HepG2 (cell line): ENCODE measurements around the gene BCL11B. TPM values are rescaled to one million over a fixed set of nuclear protein-coding genes. Genes with fewer than 3 reads are reported as not detected.

Experiments
- ATAC-seq: fragments of 200-7000 bp; cut with Tn5 transposase; 3 replicates; pipeline ENCODE4 v1.9.1; 2020; ENCODE audit warnings: mild to moderate bottlenecking, moderate library complexity
- BruUV-seq: library from RNA; stranded (reverse); fragments of 400-500 nt; replicated peaks from 2 replicates; lab custom pipeline; 2021; lab: Mats Ljungman, UMichigan
- CTCF ChIA-PET: fragments of 300-600 bp; formaldehyde crosslinking; extraction: SDS; loops from one replicate; lab custom pipeline; 2021; ENCODE audit warnings: low total read pairs, inconsistent platforms, low intra/inter-chr PET ratio; lab: Yijun Ruan, JAX
- POLR2A ChIA-PET: fragments of 350-600 bp; sonication (Branson Sonifier 250); formaldehyde crosslinking; loops from one replicate; lab custom pipeline; 2020; ENCODE audit warnings: antibody characterized with exemption, inconsistent platforms; lab: Yijun Ruan, JAX
- DNase-seq: peaks from one replicate; pipeline ENCODE4 v3.0.0-alpha.2; 2015; ENCODE audit warnings: low spot score
- FAIRE-seq: peaks from 3 replicates; lab custom pipeline; 2011; peaks lifted over from hg19 to GRCh38; lab: Jason Lieb, UNC
- H2AFZ ChIP-seq: one replicate; pipeline ENCODE4 v1.6.1; 2011; ENCODE audit warnings: low read length, inconsistent platforms
- H3K27ac ChIP-seq: fragments of 300-600 bp; 3 replicates; pipeline ENCODE4 v1.8.0; 2011; ENCODE audit warnings: mixed run types, mild to moderate bottlenecking, mixed read lengths, low read length, inconsistent platforms; ENCODE audit not compliant: insufficient read depth; ENCODE audit errors: extremely low read length
- H3K27me3 ChIP-seq, 2 experiments: fragments of 200-600 bp in 1 of 2; 2 replicates in 1 of 2; 3 replicates in 1 of 2; pipeline versions ENCODE4 v1.6.0 to v1.8.0; 2011; ENCODE audit warnings: low read length in 2 of 2, mild to moderate bottlenecking in 2 of 2, moderate library complexity in 2 of 2, inconsistent platforms in 1 of 2; ENCODE audit not compliant: insufficient read depth in 2 of 2, control insufficient read depth in 1 of 2
- H3K36me3 ChIP-seq, 2 experiments: fragments of 200-600 bp in 1 of 2; replicated peaks in 1 of 2; 2 replicates in 1 of 2; 3 replicates in 1 of 2; pipeline versions ENCODE4 v1.5.1 to v1.8.0; 2011; ENCODE audit warnings: low read length in 2 of 2, inconsistent platforms in 1 of 2; ENCODE audit not compliant: insufficient read depth in 2 of 2, control insufficient read depth in 1 of 2
- H3K4me1 ChIP-seq: 2 replicates; pipeline ENCODE4 v1.5.1; 2012; ENCODE audit warnings: low read length, inconsistent platforms; ENCODE audit not compliant: insufficient read depth
- H3K4me2 ChIP-seq: 2 replicates; pipeline ENCODE4 v1.6.0; 2011; ENCODE audit warnings: low read depth, low read length, inconsistent platforms
- H3K4me3 ChIP-seq, 3 experiments: fragments of 200-600 bp in 1 of 3; sonication (generic), shearing (Covaris generic) in 1 of 3; replicated peaks in 1 of 3; 2 replicates each; pipeline ENCODE4 v1.5.1; 2011 to 2016; ENCODE audit warnings: low read length in 3 of 3, inconsistent platforms in 2 of 3, low read depth in 2 of 3, mild to moderate bottlenecking in 2 of 3, control low read depth in 1 of 3, mixed read lengths in 1 of 3; ENCODE audit not compliant: insufficient read depth in 1 of 3
- H3K79me2 ChIP-seq: one replicate; pipeline ENCODE4 v1.6.1; 2011; ENCODE audit warnings: low read length, inconsistent platforms; ENCODE audit not compliant: insufficient read depth
- H3K9ac ChIP-seq: 2 replicates; pipeline ENCODE4 v1.6.0; 2011; ENCODE audit warnings: mild to moderate bottlenecking, low read depth, low read length, inconsistent platforms; ENCODE audit not compliant: insufficient read depth
- H3K9me3 ChIP-seq: 2 replicates; pipeline ENCODE4 v1.5.1; 2012; ENCODE audit warnings: mild to moderate bottlenecking, low read length
- H4K20me1 ChIP-seq: 2 replicates; pipeline ENCODE4 v1.6.0; 2011; ENCODE audit warnings: inconsistent platforms, mild to moderate bottlenecking, low read length, moderate library complexity; ENCODE audit not compliant: insufficient read depth
- BHLHE40 ChIP-seq: IDR thresholded peaks from 2 replicates; pipeline ENCODE4 v1.6.1; 2011; ENCODE audit warnings: low read length, improper control_type of control experiment
- HOXA7 ChIP-seq: sonication (generic); formaldehyde crosslinking; IDR thresholded peaks from 2 replicates; pipeline ENCODE4 v1.8.1; 2022; ENCODE audit warnings: mild to moderate bottlenecking, missing genetic modification reagents, moderate library complexity
- RELA ChIP-seq: sonication (generic); formaldehyde crosslinking; IDR thresholded peaks from 2 replicates; pipeline ENCODE4 v1.4.0; 2020; ENCODE audit warnings: missing genetic modification reagents
- RNF2 ChIP-seq: fragments of 450-650 bp; conservative IDR thresholded peaks from 2 replicates; pipeline ENCODE4 v1.6.1; 2016; ENCODE audit warnings: low read depth
- SCMH1 ChIP-seq: sonication (generic); formaldehyde crosslinking; IDR thresholded peaks from 2 replicates; pipeline ENCODE4 v1.9.0; 2021; ENCODE audit warnings: missing genetic modification reagents, mild to moderate bottlenecking, borderline replicate concordance
- SRF ChIP-seq: IDR thresholded peaks from 2 replicates; pipeline ENCODE4 v1.6.1; 2011; ENCODE audit warnings: mild to moderate bottlenecking, low read depth, low read length, moderate library complexity
- ZFP1 ChIP-seq: IDR thresholded peaks from 2 replicates; pipeline ENCODE4 v1.6.1; 2016
- ZFP62 ChIP-seq: sonication (generic); formaldehyde crosslinking; IDR thresholded peaks from 2 replicates; pipeline ENCODE4 v1.4.0; 2020; ENCODE audit warnings: missing genetic modification reagents
- ZNF296 ChIP-seq: sonication (generic); formaldehyde crosslinking; conservative IDR thresholded peaks from 2 replicates; pipeline ENCODE4 v1.5.0; 2020; ENCODE audit warnings: mild to moderate bottlenecking, missing genetic modification reagents
- ZNF607 ChIP-seq: sonication (generic); formaldehyde crosslinking; IDR thresholded peaks from 2 replicates; pipeline ENCODE4 v1.5.1; 2020; ENCODE audit warnings: missing genetic modification reagents, mild to moderate bottlenecking, borderline replicate concordance
- ZSCAN22 ChIP-seq: sonication (generic); formaldehyde crosslinking; IDR thresholded peaks from 2 replicates; pipeline ENCODE4 v1.4.0; 2020; ENCODE audit warnings: mild to moderate bottlenecking, missing genetic modification reagents
- WGBS: methylation state at CpG from one replicate; pipeline ENCODE4 v1.1.6; 2017; ENCODE audit warnings: low lambda C conversion rate; 5-methylcytosine and 5-hydroxymethylcytosine counted together
- in situ Hi-C: cut with HindIII; loops from 2 replicates; pipeline ENCODE4 v1.10.0; 2017; ENCODE audit warnings: low pct_unique_long_range_greater_than_20kb; ENCODE audit not compliant: extremely low pct_ligation_motif_present
- intact Hi-C: fragments of 100-400 bp; cut with micrococcal nuclease; formaldehyde crosslinking; loops from one replicate; pipeline ENCODE4 v1.10.0; 2022; ENCODE audit not compliant: unreplicated experiment
- polyA plus RNA-seq, 8 experiments: library from polyadenylated mRNA; depleted of rRNA in 3 of 8; stranded (reverse) in 7 of 8; unstranded in 1 of 8; fragments of >200 nt; fragmentation: Illumina TruSeq in 4 of 8; extraction: Trizol in 4 of 8; gene quantifications; 2 replicates each; pipeline versions ENCODE4 v1.2.1 to v1.2.3, GENCODE V29; 2011 to 2016; ENCODE audit warnings: low read depth in 4 of 8, missing spikeins in 1 of 8, mixed read lengths in 1 of 8; ENCODE audit not compliant: insufficient read depth in 1 of 8
- total RNA-seq, 5 experiments: library from RNA; depleted of rRNA; stranded (reverse); fragments of >200 nt; fragmentation: Illumina TruSeq; extraction: Trizol; gene quantifications; 2 replicates each; pipeline ENCODE4 v1.2.3, GENCODE V29; 2016; ENCODE audit warnings: low read depth in 1 of 5
- TF ChIP-seq, protein P1 (sequence below): sonication (generic); formaldehyde crosslinking; IDR thresholded peaks from 2 replicates; pipeline ENCODE4 v1.4.0; 2020; ENCODE audit warnings: missing genetic modification reagents
- TF ChIP-seq, protein P2 (sequence below): sonication (generic); formaldehyde crosslinking; IDR thresholded peaks from 2 replicates; pipeline ENCODE4 v1.9.0; 2022; ENCODE audit warnings: missing genetic modification reagents, mild to moderate bottlenecking, borderline replicate concordance
- TF ChIP-seq, protein P3 (sequence below): sonication (generic); formaldehyde crosslinking; IDR thresholded peaks from 2 replicates; pipeline ENCODE4 v1.5.1; 2020; ENCODE audit warnings: missing genetic modification reagents, mild to moderate bottlenecking, borderline replicate concordance

Gene BCL11B
- total and polyA plus RNA-seq, 2 of the 13 experiments (the other 11 are each of a cell fraction or from before 2014, with no cell fraction given), result not detected

DNA sequence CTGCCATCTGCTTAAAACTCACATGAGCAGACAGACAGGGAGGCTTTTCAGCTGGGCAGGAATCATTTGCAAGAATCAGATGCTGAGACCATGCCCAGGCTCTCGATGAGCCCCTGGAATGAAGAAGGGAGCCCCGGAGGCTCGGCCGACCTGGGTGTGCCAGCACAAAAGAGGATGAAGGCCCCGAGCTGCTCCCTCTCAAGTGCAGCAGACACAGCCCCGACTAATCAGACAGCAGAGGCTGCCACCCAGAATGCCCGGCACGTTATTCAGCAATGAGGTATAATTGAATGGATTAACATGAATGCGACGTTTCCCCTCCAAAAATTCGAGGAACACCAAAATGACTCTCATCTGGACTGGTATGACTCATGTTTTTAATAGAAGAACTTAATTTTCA is 58.9 kb downstream of the BCL11B start (continued):
- TF ChIP-seq, protein P1, sequence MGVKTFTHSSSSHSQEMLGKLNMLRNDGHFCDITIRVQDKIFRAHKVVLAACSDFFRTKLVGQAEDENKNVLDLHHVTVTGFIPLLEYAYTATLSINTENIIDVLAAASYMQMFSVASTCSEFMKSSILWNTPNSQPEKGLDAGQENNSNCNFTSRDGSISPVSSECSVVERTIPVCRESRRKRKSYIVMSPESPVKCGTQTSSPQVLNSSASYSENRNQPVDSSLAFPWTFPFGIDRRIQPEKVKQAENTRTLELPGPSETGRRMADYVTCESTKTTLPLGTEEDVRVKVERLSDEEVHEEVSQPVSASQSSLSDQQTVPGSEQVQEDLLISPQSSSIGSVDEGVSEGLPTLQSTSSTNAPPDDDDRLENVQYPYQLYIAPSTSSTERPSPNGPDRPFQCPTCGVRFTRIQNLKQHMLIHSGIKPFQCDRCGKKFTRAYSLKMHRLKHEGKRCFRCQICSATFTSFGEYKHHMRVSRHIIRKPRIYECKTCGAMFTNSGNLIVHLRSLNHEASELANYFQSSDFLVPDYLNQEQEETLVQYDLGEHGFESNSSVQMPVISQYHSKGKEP, result no peak
- TF ChIP-seq ZNF607 (CRISPR knock-in tag) (no peak), BHLHE40 (no peak), ZFP62 (CRISPR knock-in tag) (no peak), SRF (no peak), SCMH1 (CRISPR knock-in tag) (no peak), ZNF296 (no peak), HOXA7 (no peak)
- TF ChIP-seq, protein P2, sequence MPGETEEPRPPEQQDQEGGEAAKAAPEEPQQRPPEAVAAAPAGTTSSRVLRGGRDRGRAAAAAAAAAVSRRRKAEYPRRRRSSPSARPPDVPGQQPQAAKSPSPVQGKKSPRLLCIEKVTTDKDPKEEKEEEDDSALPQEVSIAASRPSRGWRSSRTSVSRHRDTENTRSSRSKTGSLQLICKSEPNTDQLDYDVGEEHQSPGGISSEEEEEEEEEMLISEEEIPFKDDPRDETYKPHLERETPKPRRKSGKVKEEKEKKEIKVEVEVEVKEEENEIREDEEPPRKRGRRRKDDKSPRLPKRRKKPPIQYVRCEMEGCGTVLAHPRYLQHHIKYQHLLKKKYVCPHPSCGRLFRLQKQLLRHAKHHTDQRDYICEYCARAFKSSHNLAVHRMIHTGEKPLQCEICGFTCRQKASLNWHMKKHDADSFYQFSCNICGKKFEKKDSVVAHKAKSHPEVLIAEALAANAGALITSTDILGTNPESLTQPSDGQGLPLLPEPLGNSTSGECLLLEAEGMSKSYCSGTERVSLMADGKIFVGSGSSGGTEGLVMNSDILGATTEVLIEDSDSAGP (CRISPR knock-in tag), result no peak

DNA sequence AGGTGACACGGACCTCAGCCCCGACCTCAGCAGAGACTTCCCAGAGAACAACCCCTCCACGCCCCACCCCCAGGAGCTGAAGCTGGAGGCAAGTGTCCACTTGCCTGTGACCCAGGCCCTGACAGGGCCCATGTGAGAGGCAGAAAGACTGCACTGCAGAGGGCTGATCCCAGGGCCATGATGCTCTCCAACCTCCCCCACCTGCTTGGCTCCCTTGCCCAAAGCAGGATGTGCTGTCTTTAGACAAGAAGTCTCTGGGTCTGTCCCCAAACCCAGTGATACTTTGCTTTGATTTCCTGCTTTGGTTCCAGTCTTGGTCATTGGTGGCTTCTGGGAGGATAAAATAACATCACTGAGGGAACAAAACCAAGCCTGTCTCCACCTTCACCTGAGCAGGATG is 59.4 kb downstream of the BCL11B start:
- H2AFZ ChIP-seq, result no peak overlapping the region

More for the DNA sequence above, 59.4 kb downstream of the BCL11B start:
- TF ChIP-seq ZFP1 (CRISPR knock-in tag) (no peak), RNF2 (no peak), ZSCAN22 (CRISPR knock-in tag) (no peak), RELA (CRISPR knock-in tag) (no peak)
- TF ChIP-seq, protein P3, sequence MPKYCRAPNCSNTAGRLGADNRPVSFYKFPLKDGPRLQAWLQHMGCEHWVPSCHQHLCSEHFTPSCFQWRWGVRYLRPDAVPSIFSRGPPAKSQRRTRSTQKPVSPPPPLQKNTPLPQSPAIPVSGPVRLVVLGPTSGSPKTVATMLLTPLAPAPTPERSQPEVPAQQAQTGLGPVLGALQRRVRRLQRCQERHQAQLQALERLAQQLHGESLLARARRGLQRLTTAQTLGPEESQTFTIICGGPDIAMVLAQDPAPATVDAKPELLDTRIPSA (CRISPR knock-in tag), result no peak
- ChIA-PET CTCF (no interaction called here), POLR2A (no interaction called here)
- Histone ChIP-seq H3K4me2 (no peak overlapping the region), H3K4me1 (no peaks in the 10 kb centered on the region), H3K4me3 (no peak overlapping the region), H3K36me3 (no peaks in the 10 kb centered on the region), H3K9me3 (no peaks in the 10 kb centered on the region), H3K79me2 (no peaks in the 10 kb centered on the region), H4K20me1 (no peaks in the 10 kb centered on the region), H3K27me3 (peaks cover 4 to 48% of the 10 kb centered on the region in 2 experiments), H3K27ac (no peak overlapping the region), H3K9ac (no peak overlapping the region)
- ATAC-seq (no peak), FAIRE-seq (no peak), DNase-seq (no peak)
- no CpG with 5 or more reads among the region's 3 CpGs for WGBS
- intact Hi-C loops, result no loop called here
- in situ Hi-C loops, result no loop called here
- BruUV-seq, result no TSS peak
